GM19238 (cell line): ENCODE measurements around the gene KCTD3.

Source experiments
- DNase-seq: peaks from one replicate; pipeline ENCODE4 v3.0.0; 2011; ENCODE audit warnings: low spot score; ENCODE audit not compliant: insufficient read length

The KCTD3 gene

GRCh38 chr1:215556996-215557395 lies 10.1 kb upstream of the KCTD3 start:
- no peak for DNase-seq

GRCh38 chr1:215557504-215557903 lies 9.6 kb upstream of the KCTD3 start:
- no peak for DNase-seq

GRCh38 chr1:215557992-215558626 lies 9.0 kb upstream of the KCTD3 start:
- DNase-seq = no peak

GRCh38 chr1:215567491-215568298 lies 591 bp downstream of the KCTD3 start:
- peak; percentile 38 for DNase-seq

- peak; percentile 14 for DNase-seq
Measured at GRCh38 chr1:215568299-215568692, 1.2 kb downstream of the KCTD3 start.

GRCh38 chr1:215569986-215570824 lies 3.1 kb downstream of the KCTD3 start:
- DNase-seq = no peak

- DNase-seq = no peak
Measured at GRCh38 chr1:215581896-215582295, 14.8 kb downstream of the KCTD3 start.

GRCh38 chr1:215583185-215583749 lies 16.2 kb downstream of the KCTD3 start:
- no peak for DNase-seq

- DNase-seq = no peak
Measured at GRCh38 chr1:215584389-215584788, 17.3 kb downstream of the KCTD3 start.

- DNase-seq = no peak
Measured at GRCh38 chr1:215589650-215590435, 22.7 kb downstream of the KCTD3 start.

GRCh38 chr1:215590779-215591491 lies 23.8 kb downstream of the KCTD3 start:
- no peak for DNase-seq

GRCh38 chr1:215594640-215595039 lies 27.5 kb downstream of the KCTD3 start:
- no peak for DNase-seq

- no peak for DNase-seq
Measured at GRCh38 chr1:215595231-215595630, 28.1 kb downstream of the KCTD3 start.

GRCh38 chr1:215597961-215598360 lies 30.9 kb downstream of the KCTD3 start:
- DNase-seq = no peak

- DNase-seq = no peak
Measured at GRCh38 chr1:215599418-215600074, 32.4 kb downstream of the KCTD3 start.

GRCh38 chr1:215600258-215600792 lies 33.2 kb downstream of the KCTD3 start:
- DNase-seq = no peak

GRCh38 chr1:215600867-215601266 lies 33.8 kb downstream of the KCTD3 start:
- DNase-seq = no peak

GRCh38 chr1:215601276-215601675 lies 34.2 kb downstream of the KCTD3 start:
- DNase-seq = no peak

- no peak for DNase-seq
Measured at GRCh38 chr1:215603319-215603718, 36.2 kb downstream of the KCTD3 start.
